B cell (primary cell): ENCODE results near the gene SIGLEC6. TPM values are rescaled to one million over a fixed set of nuclear protein-coding genes. Genes with fewer than 3 reads are reported as not detected.

Experiments used
- ATAC-seq: fragments of 200-7000 bp; cut with Tn5 transposase; one replicate; pipeline ENCODE4 v1.10.0; 2021; ENCODE audit warnings: low read depth, mild to moderate bottlenecking, moderate number of reproducible peaks, moderate library complexity
- CTCF ChIA-PET: fragments of 350-600 bp; sonication (Branson Sonifier 250); formaldehyde crosslinking; loops from one replicate; lab custom pipeline; 2021; ENCODE audit warnings: antibody characterized with exemption, inconsistent platforms; lab: Charles Lee
- POLR2A ChIA-PET: fragments of 350-600 bp; sonication (Branson Sonifier 250); formaldehyde crosslinking; loops from one replicate; lab custom pipeline; 2021; ENCODE audit warnings: antibody characterized with exemption; lab: Charles Lee
- DNase-seq: peaks from one replicate; pipeline ENCODE4 v3.0.0; 2013
- H2AFZ ChIP-seq: 2 replicates; pipeline ENCODE4 v1.6.1; 2012; ENCODE audit warnings: mild to moderate bottlenecking, low read depth, low read length; ENCODE audit not compliant: insufficient read depth, poor library complexity, severe bottlenecking
- H3K27ac ChIP-seq, 2 donors: 1 replicate in 1 of 2; 2 replicates in 1 of 2; pipeline ENCODE4 v1.5.1; 2012 to 2013; ENCODE audit warnings: low read length in 2 of 2, mild to moderate bottlenecking in 2 of 2, moderate library complexity in 1 of 2
- H3K27me3 ChIP-seq, 4 experiments: fragments of 200-600 bp in 1 of 4; sonication (generic) in 1 of 4; replicated peaks in 1 of 4; 1 replicate in 2 of 4; 2 replicates in 2 of 4; pipeline versions ENCODE4 v1.6.1 to v1.7.0; 2013 to 2016; ENCODE audit warnings: low read length in 3 of 4, mild to moderate bottlenecking in 2 of 4, mixed read lengths in 1 of 4, moderate library complexity in 1 of 4; ENCODE audit not compliant: insufficient read depth in 4 of 4, control insufficient read depth in 3 of 4; ENCODE audit errors: control extremely low read depth in 1 of 4
- H3K36me3 ChIP-seq, 2 experiments: replicated peaks in 1 of 2; 1 replicate in 1 of 2; 2 replicates in 1 of 2; pipeline versions ENCODE4 v1.6.1 to v1.7.1; 2013; ENCODE audit warnings: low read length in 1 of 2; ENCODE audit not compliant: insufficient read depth in 2 of 2, control insufficient read depth in 1 of 2; ENCODE audit errors: control extremely low read depth in 1 of 2, extremely low read depth in 1 of 2
- H3K4me1 ChIP-seq, 2 donors: fragments of 200-600 bp in 1 of 2; sonication (generic) in 1 of 2; 1 replicate in 1 of 2; 2 replicates in 1 of 2; pipeline versions ENCODE4 v1.5.1 to v1.6.1; 2013 to 2017; ENCODE audit warnings: low read length in 2 of 2; ENCODE audit not compliant: control insufficient read depth in 2 of 2, insufficient read depth in 2 of 2
- H3K4me2 ChIP-seq: replicated peaks from 2 replicates; pipeline ENCODE3; 2012; ENCODE audit warnings: mild to moderate bottlenecking, low read depth, low read length; ENCODE audit not compliant: poor library complexity, severe bottlenecking
- H3K4me3 ChIP-seq, 5 experiments: fragments of 200-600 bp in 1 of 5; sonication (generic) in 1 of 5; 1 replicate in 3 of 5; 2 replicates in 2 of 5; pipeline versions ENCODE4 v1.5.1 to v1.7.0; 2011 to 2016; ENCODE audit warnings: low read length in 4 of 5, mild to moderate bottlenecking in 4 of 5, low read depth in 2 of 5, control low read depth in 1 of 5, moderate library complexity in 1 of 5; ENCODE audit not compliant: insufficient read depth in 1 of 5; ENCODE audit errors: control extremely low read depth in 1 of 5, extremely low read depth in 1 of 5
- H3K79me2 ChIP-seq: fragments of 200-600 bp; sonication (generic); one replicate; pipeline ENCODE4 v1.6.0; 2016; ENCODE audit warnings: low read length; ENCODE audit not compliant: control insufficient read depth, insufficient read depth
- H3K9ac ChIP-seq: fragments of 200-600 bp; sonication (generic); 2 replicates; pipeline ENCODE4 v1.6.1; 2017; ENCODE audit warnings: mild to moderate bottlenecking, low read length, moderate library complexity
- H3K9me3 ChIP-seq, 3 donors: one replicate each; pipeline versions ENCODE4 v1.6.1 to v1.7.1; 2013; ENCODE audit warnings: low read length in 2 of 3; ENCODE audit not compliant: control insufficient read depth in 2 of 3, insufficient read depth in 1 of 3; ENCODE audit errors: control extremely low read depth in 1 of 3
- H4K20me1 ChIP-seq: 2 replicates; pipeline ENCODE4 v1.6.0; 2012; ENCODE audit warnings: mild to moderate bottlenecking, low read length; ENCODE audit not compliant: insufficient read depth, control insufficient read depth, poor library complexity, severe bottlenecking
- H3K27ac Mint-ChIP-seq: one replicate; pipeline ENCODE4 v1.8.0; 2021; ENCODE audit warnings: mixed read lengths
- H3K27me3 Mint-ChIP-seq: one replicate; pipeline ENCODE4 v1.8.0; 2021; ENCODE audit warnings: mixed read lengths
- H3K4me1 Mint-ChIP-seq: one replicate; pipeline ENCODE4 v1.8.0; 2021; ENCODE audit warnings: mixed read lengths
- H3K4me3 Mint-ChIP-seq: one replicate; pipeline ENCODE4 v1.8.0; 2021; ENCODE audit warnings: mixed read lengths
- H3K9me3 Mint-ChIP-seq: one replicate; pipeline ENCODE4 v1.8.0; 2022; ENCODE audit warnings: mixed read lengths; ENCODE audit not compliant: insufficient read depth
- EZH2 ChIP-seq: IDR thresholded peaks from 2 replicates; pipeline ENCODE4 v1.6.1; 2012; ENCODE audit warnings: borderline replicate concordance, low read depth, mild to moderate bottlenecking, moderate library complexity, low read length; ENCODE audit not compliant: insufficient read depth, poor library complexity, severe bottlenecking
- WGBS: methylation state at CpG from one replicate; pipeline ENCODE4 v1.1.5; 2013; ENCODE audit warnings: missing lambda C conversion rate; ENCODE audit not compliant: insufficient coverage; 5-methylcytosine and 5-hydroxymethylcytosine counted together
- intact Hi-C: fragments of 100-400 bp; cut with micrococcal nuclease; formaldehyde crosslinking; loops from one replicate; pipeline ENCODE4 v1.10.0; 2022
- polyA plus RNA-seq: library from polyadenylated mRNA; depleted of rRNA; stranded (reverse); fragments of >200 nt; gene quantifications from 2 replicates; pipeline ENCODE4 v1.2.3, GENCODE V29; 2012
- total RNA-seq, 2 donors: library from RNA; stranded (reverse); fragments of 120-200 nt in 1 of 2; gene quantifications; 1 replicate in 1 of 2; 2 replicates in 1 of 2; pipeline versions ENCODE4 v1.2.3 to v1.2.4, GENCODE V29; 2013 to 2022
- TF ChIP-seq, protein P1 (sequence below): fragments of 200-600 bp; IDR thresholded peaks from one replicate; pipeline ENCODE4 v1.8.0; 2022; ENCODE audit warnings: antibody characterized with exemption, mild to moderate bottlenecking

The SIGLEC6 gene
- total and polyA plus RNA-seq, 2 donors (not counting 1 experiment from before 2014, with no cell fraction given) = 21.2 to 35.4 TPM

DNA sequence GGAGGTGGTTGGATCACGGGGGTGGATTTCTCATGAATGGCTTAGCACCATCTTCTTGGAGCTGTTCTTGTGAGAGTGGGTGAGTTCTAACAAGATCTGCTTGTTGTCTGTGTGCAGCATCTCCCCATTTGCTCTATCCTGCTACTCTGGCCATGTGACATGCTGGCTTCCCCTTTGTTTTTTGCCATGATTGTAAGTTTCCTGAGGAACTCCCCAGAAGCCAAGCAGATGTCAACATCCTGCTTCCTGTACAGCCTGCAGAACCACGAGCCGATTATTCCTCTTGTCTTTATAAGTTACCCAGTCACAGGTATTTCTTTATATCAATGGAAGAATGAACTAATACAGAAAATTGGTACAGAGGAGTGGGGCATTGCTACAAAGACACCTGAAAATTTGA is 27.6 kb downstream of the SIGLEC6 start:
- Histone ChIP-seq H3K4me1 (peaks cover 9 to 14% of the 10 kb centered on the region in 2 donors), H3K27me3 (no peaks in the 10 kb centered on the region), H3K79me2 (no peaks in the 10 kb centered on the region), H2AFZ (no peak overlapping the region), H3K4me2 (no peak overlapping the region), H4K20me1 (no peaks in the 10 kb centered on the region), H3K27ac (no peak overlapping the region), H3K4me3 (no peak overlapping the region), H3K36me3 (no peaks in the 10 kb centered on the region), H3K9ac (no peak overlapping the region), H3K9me3 (peaks cover 0 to 6% (median 0%) of the 10 kb centered on the region in 3 donors)
- ATAC-seq (no peak), DNase-seq (no peak)
- no peaks in the 10 kb centered on the region for H3K9me3 Mint-ChIP-seq
- H3K4me3 Mint-ChIP-seq = no peak overlapping the region
- intact Hi-C loops = no loop called here
- TF ChIP-seq, protein P1, sequence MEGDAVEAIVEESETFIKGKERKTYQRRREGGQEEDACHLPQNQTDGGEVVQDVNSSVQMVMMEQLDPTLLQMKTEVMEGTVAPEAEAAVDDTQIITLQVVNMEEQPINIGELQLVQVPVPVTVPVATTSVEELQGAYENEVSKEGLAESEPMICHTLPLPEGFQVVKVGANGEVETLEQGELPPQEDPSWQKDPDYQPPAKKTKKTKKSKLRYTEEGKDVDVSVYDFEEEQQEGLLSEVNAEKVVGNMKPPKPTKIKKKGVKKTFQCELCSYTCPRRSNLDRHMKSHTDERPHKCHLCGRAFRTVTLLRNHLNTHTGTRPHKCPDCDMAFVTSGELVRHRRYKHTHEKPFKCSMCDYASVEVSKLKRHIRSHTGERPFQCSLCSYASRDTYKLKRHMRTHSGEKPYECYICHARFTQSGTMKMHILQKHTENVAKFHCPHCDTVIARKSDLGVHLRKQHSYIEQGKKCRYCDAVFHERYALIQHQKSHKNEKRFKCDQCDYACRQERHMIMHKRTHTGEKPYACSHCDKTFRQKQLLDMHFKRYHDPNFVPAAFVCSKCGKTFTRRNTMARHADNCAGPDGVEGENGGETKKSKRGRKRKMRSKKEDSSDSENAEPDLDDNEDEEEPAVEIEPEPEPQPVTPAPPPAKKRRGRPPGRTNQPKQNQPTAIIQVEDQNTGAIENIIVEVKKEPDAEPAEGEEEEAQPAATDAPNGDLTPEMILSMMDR = no peak
- no peak for TF ChIP-seq EZH2
- no peak overlapping the region for H3K27ac Mint-ChIP-seq
- no peaks in the 10 kb centered on the region for H3K27me3 Mint-ChIP-seq
- ChIA-PET POLR2A (no interaction called here), CTCF (interaction anchor here (1.2 to 1.9 kb wide), 4 partner anchors 11 to 162 kb away, joined by 3 to 9 read pairs (median 4); no protein-coding TSS in a partner anchor)
- H3K4me1 Mint-ChIP-seq = peaks cover 15% of the 10 kb centered on the region
- WGBS = 78% methylated on average over 1 of the region's 3 CpGs

DNA sequence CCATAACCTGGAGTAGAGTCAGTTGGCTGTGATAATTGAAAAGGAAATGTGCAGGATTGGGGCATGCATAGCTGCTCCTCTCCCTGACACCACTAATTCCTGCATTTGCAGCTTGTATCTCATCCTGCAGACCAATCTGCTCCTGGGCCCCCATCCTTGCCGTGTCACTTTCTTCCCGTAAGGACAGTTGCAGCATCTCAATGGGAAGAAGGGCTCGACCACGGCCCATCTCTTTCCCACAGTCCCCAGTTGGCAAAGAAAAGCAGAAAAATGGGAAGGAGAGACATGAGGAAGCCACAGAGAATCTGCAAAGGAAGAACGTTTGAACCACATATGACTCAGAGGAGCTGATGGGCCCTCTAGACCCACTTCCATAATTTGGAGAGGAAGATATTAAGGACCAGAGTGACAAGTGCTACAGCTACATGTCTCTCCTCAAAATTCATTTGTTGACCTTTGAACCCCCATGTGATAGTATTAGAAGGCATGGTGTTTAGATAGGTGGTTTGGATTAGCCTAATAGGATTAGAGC is 28.1 kb downstream of the SIGLEC6 start:
- ChIA-PET CTCF (interaction anchor here (1.2 to 1.9 kb wide), 3 partner anchors 11 to 162 kb away, joined by 3 to 9 read pairs (median 3); no protein-coding TSS in a partner anchor), POLR2A (no interaction called here)
- Histone ChIP-seq H3K79me2 (no peaks in the 10 kb centered on the region), H3K36me3 (no peaks in the 10 kb centered on the region), H2AFZ (no peak overlapping the region), H3K4me2 (no peak overlapping the region), H3K4me3 (no peak overlapping the region), H3K27ac (no peak overlapping the region), H3K9me3 (peaks cover 0 to 6% (median 0%) of the 10 kb centered on the region in 3 donors), H3K4me1 (peaks cover 9 to 14% of the 10 kb centered on the region in 2 donors), H3K9ac (no peak overlapping the region), H4K20me1 (no peaks in the 10 kb centered on the region), H3K27me3 (no peaks in the 10 kb centered on the region)
- H3K4me3 Mint-ChIP-seq = no peak overlapping the region
- intact Hi-C loops = no loop called here
- peaks cover 15% of the 10 kb centered on the region for H3K4me1 Mint-ChIP-seq
- 37% methylated on average over 5 of the region's 5 CpGs for WGBS
- DNase-seq (no peak), ATAC-seq (no peak)
- no peak overlapping the region for H3K27ac Mint-ChIP-seq
- TF ChIP-seq, protein P1 = no peak
- TF ChIP-seq EZH2 = no peak
- peaks cover under 1% of the 10 kb centered on the region for H3K27me3 Mint-ChIP-seq
- no peaks in the 10 kb centered on the region for H3K9me3 Mint-ChIP-seq
